ENCODE data around the gene RMND5A. TPM values are rescaled to one million over a fixed set of nuclear protein-coding genes. Genes with fewer than 3 reads are reported as not detected.

Gene RMND5A
- total RNA-seq, 1 donor from 2014 or later: 24.3 TPM

GRCh38 chr2:86821842-86822241, 101.8 kb downstream of the RMND5A start:
- H3K4me1 Mint-ChIP-seq (ENCODE audit: unreplicated experiment): no peaks in the 10 kb centered on the region
- H3K36me3 Mint-ChIP-seq (ENCODE audit: unreplicated experiment): no peaks in the 10 kb centered on the region
- no peak overlapping the region for H3K27ac Mint-ChIP-seq (ENCODE audit: unreplicated experiment)
- no peak overlapping the region for H3K4me3 Mint-ChIP-seq (ENCODE audit: unreplicated experiment)
- DNase-seq (ENCODE audit: extremely low spot score, unreplicated experiment): no peak
- H3K9me3 Mint-ChIP-seq (ENCODE audit: unreplicated experiment): peaks cover 5% of the 10 kb centered on the region
- TF ChIP-seq CTCF (IDR thresholded peaks at IDR 0.05): no peak
- H3K27me3 Mint-ChIP-seq (ENCODE audit: unreplicated experiment): peaks cover 43% of the 10 kb centered on the region

GRCh38 chr2:86822668-86823345, 102.7 kb downstream of the RMND5A start:
- H3K9me3 Mint-ChIP-seq (ENCODE audit: unreplicated experiment): peaks cover 5% of the 10 kb centered on the region
- H3K27me3 Mint-ChIP-seq (ENCODE audit: unreplicated experiment): peaks cover 46% of the 10 kb centered on the region
- no peak for TF ChIP-seq CTCF (IDR thresholded peaks at IDR 0.05)
- DNase-seq (ENCODE audit: extremely low spot score, unreplicated experiment): no peak
- H3K4me1 Mint-ChIP-seq (ENCODE audit: unreplicated experiment): no peaks in the 10 kb centered on the region
- H3K36me3 Mint-ChIP-seq (ENCODE audit: unreplicated experiment): no peaks in the 10 kb centered on the region
- H3K27ac Mint-ChIP-seq (ENCODE audit: unreplicated experiment): no peak overlapping the region
- no peak overlapping the region for H3K4me3 Mint-ChIP-seq (ENCODE audit: unreplicated experiment)

GRCh38 chr2:86825036-86825692, 105.1 kb downstream of the RMND5A start:
- Mint-ChIP-seq H3K4me3 (ENCODE audit: unreplicated experiment) (no peak overlapping the region), H3K9me3 (ENCODE audit: unreplicated experiment) (peaks cover 5% of the 10 kb centered on the region), H3K4me1 (ENCODE audit: unreplicated experiment) (no peaks in the 10 kb centered on the region), H3K27ac (ENCODE audit: unreplicated experiment) (no peak overlapping the region), H3K36me3 (ENCODE audit: unreplicated experiment) (no peaks in the 10 kb centered on the region), H3K27me3 (ENCODE audit: unreplicated experiment) (peaks cover 38% of the 10 kb centered on the region)
- no peak for DNase-seq (ENCODE audit: extremely low spot score, unreplicated experiment)
- TF ChIP-seq CTCF (IDR thresholded peaks at IDR 0.05): no peak

GRCh38 chr2:86825693-86826381, 105.7 kb downstream of the RMND5A start:
- Mint-ChIP-seq H3K4me3 (ENCODE audit: unreplicated experiment) (no peak overlapping the region), H3K27me3 (ENCODE audit: unreplicated experiment) (peaks cover 34% of the 10 kb centered on the region), H3K27ac (ENCODE audit: unreplicated experiment) (no peak overlapping the region), H3K9me3 (ENCODE audit: unreplicated experiment) (peaks cover 5% of the 10 kb centered on the region), H3K36me3 (ENCODE audit: unreplicated experiment) (no peaks in the 10 kb centered on the region), H3K4me1 (ENCODE audit: unreplicated experiment) (no peaks in the 10 kb centered on the region)
- no peak for DNase-seq (ENCODE audit: extremely low spot score, unreplicated experiment)
- TF ChIP-seq CTCF (IDR thresholded peaks at IDR 0.05): no peak

DNA sequence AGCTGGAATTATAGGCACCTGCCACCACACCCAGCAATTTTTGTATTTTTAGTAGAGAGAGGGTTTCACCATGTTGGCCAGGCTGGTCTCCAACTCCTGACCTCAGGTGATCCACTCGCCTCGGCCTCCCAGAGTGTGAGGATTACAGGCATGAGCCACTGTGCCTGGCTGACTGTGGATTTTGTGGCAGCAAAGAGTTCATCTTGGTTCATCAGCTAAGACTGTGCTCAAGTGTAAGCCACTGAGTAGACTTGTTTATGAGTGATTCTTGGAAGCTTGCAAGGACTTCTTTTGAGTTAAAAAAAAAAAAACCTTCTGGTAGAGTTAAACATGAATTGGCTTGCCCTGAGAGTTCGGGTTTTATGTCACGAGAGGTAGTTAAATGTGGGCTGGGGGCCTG, 106.9 kb downstream of the RMND5A start:
- TF ChIP-seq CTCF (IDR thresholded peaks at IDR 0.05): no peak
- Mint-ChIP-seq H3K4me3 (ENCODE audit: unreplicated experiment) (no peak overlapping the region), H3K27me3 (ENCODE audit: unreplicated experiment) (peaks cover 45% of the 10 kb centered on the region), H3K36me3 (ENCODE audit: unreplicated experiment) (no peaks in the 10 kb centered on the region), H3K9me3 (ENCODE audit: unreplicated experiment) (peaks cover 5% of the 10 kb centered on the region), H3K4me1 (ENCODE audit: unreplicated experiment) (no peaks in the 10 kb centered on the region), H3K27ac (ENCODE audit: unreplicated experiment) (no peak overlapping the region)
- DNase-seq (ENCODE audit: extremely low spot score, unreplicated experiment): no peak
